GM12875 (cell line): Measurements from ENCODE around the gene TYW1B.
"Not testable (repeated sequence)": the region's sequence is repeated elsewhere in the genome, so short reads cannot be mapped to it uniquely, and the experiment has no call there.

Experiments used
- H3K4me3 ChIP-seq: one replicate; pipeline ENCODE4 v1.5.1; 2011; ENCODE audit warnings: low read depth, low read length, control low read depth
- CTCF ChIP-seq: IDR thresholded peaks from 2 replicates; pipeline ENCODE4 v1.5.1; 2011; ENCODE audit warnings: low read depth, mild to moderate bottlenecking, control low read depth, inconsistent platforms, low read length, moderate library complexity, borderline replicate concordance; ENCODE audit not compliant: insufficient read depth

The TYW1B gene

GRCh38 chr7:72675686-72676085 lies 152.3 kb downstream of the TYW1B start:
- not testable (repeated sequence) for H3K4me3 ChIP-seq

- no peak overlapping the region for H3K4me3 ChIP-seq
- no peak for TF ChIP-seq CTCF
These were observed 153.6 kb downstream of the TYW1B start for GRCh38 chr7:72674394-72674793.

GRCh38 chr7:72670850-72671249 lies 157.2 kb downstream of the TYW1B start:
- not testable (repeated sequence) for H3K4me3 ChIP-seq

GRCh38 chr7:72668435-72668834 lies 159.6 kb downstream of the TYW1B start:
- not testable (repeated sequence) for H3K4me3 ChIP-seq

GRCh38 chr7:72667049-72667448 lies 161.0 kb downstream of the TYW1B start:
- H3K4me3 ChIP-seq: not testable (repeated sequence)

- H3K4me3 ChIP-seq: not testable (repeated sequence)
These were observed 179.4 kb downstream of the TYW1B start for GRCh38 chr7:72648574-72648973.

GRCh38 chr7:72643708-72644107 lies 184.3 kb downstream of the TYW1B start:
- not testable (repeated sequence) for H3K4me3 ChIP-seq

- not testable (repeated sequence) for H3K4me3 ChIP-seq
These were observed 186.3 kb downstream of the TYW1B start for GRCh38 chr7:72641485-72642248.

GRCh38 chr7:72640740-72641139 lies 187.3 kb downstream of the TYW1B start:
- not testable (repeated sequence) for H3K4me3 ChIP-seq

- 0 out of 2 replicates have a peak, but pooled peaks have one; percentile 18 for TF ChIP-seq CTCF
- H3K4me3 ChIP-seq: not testable (repeated sequence)
These were observed 192.6 kb downstream of the TYW1B start for GRCh38 chr7:72635273-72635908.

- not testable (repeated sequence) for H3K4me3 ChIP-seq
These were observed 195.2 kb downstream of the TYW1B start for GRCh38 chr7:72632765-72633292.

GRCh38 chr7:72628375-72628774 lies 199.6 kb downstream of the TYW1B start:
- H3K4me3 ChIP-seq: not testable (repeated sequence)

GRCh38 chr7:72626428-72627011 lies 201.5 kb downstream of the TYW1B start:
- H3K4me3 ChIP-seq: not testable (repeated sequence)

- not testable (repeated sequence) for H3K4me3 ChIP-seq
These were observed 202.1 kb downstream of the TYW1B start for GRCh38 chr7:72625721-72626423.
